Right lobe of liver (tissue), 4 donors: Measurements from ENCODE around the gene URAD.

Experiments
- POLR2A ChIP-seq: fragments of 450-650 bp; IDR thresholded peaks from one replicate; pipeline ENCODE4 v1.6.1; 2017; ENCODE audit warnings: antibody characterized with exemption, mild to moderate bottlenecking
- TF ChIP-seq, protein P1 (sequence below), 4 donors: fragments of 200-600 bp in 3 of 4; fragments of 450-650 bp in 1 of 4; IDR thresholded peaks; one replicate each; pipeline versions ENCODE4 v1.5.1 to v1.8.0; 2016 to 2022; ENCODE audit warnings: antibody characterized with exemption in 4 of 4, mild to moderate bottlenecking in 2 of 4
- donor health status: DM: no; HTN: no; CAD: no.
- donor health status: DM: no; HTN: no; CAD: no.
- donor health status: DM: no; HTN: yes; CAD: no.

DNA sequence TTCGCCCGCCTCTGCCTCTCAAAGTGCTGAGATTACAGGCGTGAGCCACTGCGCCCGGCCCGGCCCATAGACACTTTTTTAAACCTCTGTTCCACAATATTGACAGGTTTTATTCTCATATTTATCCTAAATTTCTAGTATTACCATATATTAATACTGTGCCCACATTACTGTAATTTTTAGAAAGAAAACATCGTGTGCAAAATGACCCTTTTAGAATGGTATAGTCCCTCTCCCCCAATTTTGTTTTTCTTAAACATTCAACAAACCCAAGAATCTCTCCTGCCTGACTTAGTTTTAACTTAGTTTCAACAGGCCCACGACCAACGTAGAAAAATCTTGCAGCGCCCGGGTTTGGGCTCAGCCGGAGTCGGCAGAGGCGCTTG is 28.5 kb downstream of the URAD start:
- TF ChIP-seq, protein P1, sequence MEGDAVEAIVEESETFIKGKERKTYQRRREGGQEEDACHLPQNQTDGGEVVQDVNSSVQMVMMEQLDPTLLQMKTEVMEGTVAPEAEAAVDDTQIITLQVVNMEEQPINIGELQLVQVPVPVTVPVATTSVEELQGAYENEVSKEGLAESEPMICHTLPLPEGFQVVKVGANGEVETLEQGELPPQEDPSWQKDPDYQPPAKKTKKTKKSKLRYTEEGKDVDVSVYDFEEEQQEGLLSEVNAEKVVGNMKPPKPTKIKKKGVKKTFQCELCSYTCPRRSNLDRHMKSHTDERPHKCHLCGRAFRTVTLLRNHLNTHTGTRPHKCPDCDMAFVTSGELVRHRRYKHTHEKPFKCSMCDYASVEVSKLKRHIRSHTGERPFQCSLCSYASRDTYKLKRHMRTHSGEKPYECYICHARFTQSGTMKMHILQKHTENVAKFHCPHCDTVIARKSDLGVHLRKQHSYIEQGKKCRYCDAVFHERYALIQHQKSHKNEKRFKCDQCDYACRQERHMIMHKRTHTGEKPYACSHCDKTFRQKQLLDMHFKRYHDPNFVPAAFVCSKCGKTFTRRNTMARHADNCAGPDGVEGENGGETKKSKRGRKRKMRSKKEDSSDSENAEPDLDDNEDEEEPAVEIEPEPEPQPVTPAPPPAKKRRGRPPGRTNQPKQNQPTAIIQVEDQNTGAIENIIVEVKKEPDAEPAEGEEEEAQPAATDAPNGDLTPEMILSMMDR (IDR thresholded peaks at IDR 0.05) = no peak
- TF ChIP-seq POLR2A = no peak
